H1 (cell line): ENCODE measurements around the gene KCNMA1. TPM values are rescaled to one million over a fixed set of nuclear protein-coding genes. Genes with fewer than 3 reads are reported as not detected.

Experiments
- CTCF ChIA-PET: fragments of 300-600 bp; sonication (Branson Sonifier 250); formaldehyde crosslinking; loops from one replicate; lab custom pipeline; 2021; ENCODE audit not compliant: partially characterized antibody; lab: Charles Lee
- POLR2A ChIA-PET: fragments of 300-600 bp; sonication (Branson Sonifier 250); formaldehyde crosslinking; loops from one replicate; lab custom pipeline; 2021; ENCODE audit warnings: inconsistent platforms; ENCODE audit not compliant: partially characterized antibody; lab: Charles Lee
- DNase-seq, 2 experiments: peaks; one replicate each; pipeline versions ENCODE4 v3.0.0 to v3.0.0-alpha.2; 2010 to 2022; ENCODE audit warnings: low spot score in 2 of 2, low read depth in 1 of 2, mixed read lengths in 1 of 2
- FAIRE-seq: peaks from 2 replicates; lab custom pipeline; 2011; peaks lifted over from hg19 to GRCh38; lab: Jason Lieb, UNC
- H2AFZ ChIP-seq: 2 replicates; pipeline ENCODE4 v1.8.1; 2012; ENCODE audit warnings: low read length, inconsistent platforms
- H2AK5ac ChIP-seq: 2 replicates; pipeline ENCODE4 v1.6.1; 2013; ENCODE audit warnings: low read depth, low read length
- H2BK120ac ChIP-seq: replicated peaks from 2 replicates; pipeline ENCODE3; 2013; ENCODE audit warnings: low read depth, low read length, inconsistent platforms
- H2BK12ac ChIP-seq: 2 replicates; pipeline ENCODE4 v1.6.1; 2013; ENCODE audit warnings: low read depth, low read length
- H2BK15ac ChIP-seq: 2 replicates; pipeline ENCODE4 v1.6.1; 2013; ENCODE audit warnings: low read length
- H2BK20ac ChIP-seq: 2 replicates; pipeline ENCODE4 v1.6.1; 2013; ENCODE audit warnings: low read length
- H2BK5ac ChIP-seq: 2 replicates; pipeline ENCODE4 v1.6.1; 2013; ENCODE audit warnings: low read depth, low read length
- H3K14ac ChIP-seq: 2 replicates; pipeline ENCODE4 v1.6.1; 2013; ENCODE audit warnings: inconsistent platforms; ENCODE audit not compliant: insufficient read length
- H3K18ac ChIP-seq: 2 replicates; pipeline ENCODE4 v1.6.1; 2013; ENCODE audit warnings: low read length; ENCODE audit errors: extremely low read depth
- H3K23ac ChIP-seq: 2 replicates; pipeline ENCODE4 v1.6.1; 2013; ENCODE audit warnings: inconsistent platforms; ENCODE audit not compliant: insufficient read length
- H3K23me2 ChIP-seq: 2 replicates; pipeline ENCODE4 v1.6.1; 2013; ENCODE audit warnings: low read depth, low read length
- H3K27ac ChIP-seq: 2 replicates; pipeline ENCODE4 v1.6.1; 2011; ENCODE audit warnings: low read depth, low read length, inconsistent platforms
- H3K27me3 ChIP-seq, 4 experiments: replicated peaks in 1 of 4; 1 replicate in 1 of 4; 2 replicates in 3 of 4; pipeline versions ENCODE4 v1.6.1 to v1.8.1; 2011 to 2013; ENCODE audit warnings: low read length in 3 of 4, mild to moderate bottlenecking in 3 of 4, inconsistent platforms in 2 of 4, mixed read lengths in 2 of 4, moderate library complexity in 1 of 4; ENCODE audit not compliant: control insufficient read depth in 3 of 4, insufficient read depth in 3 of 4; ENCODE audit errors: extremely low read depth in 1 of 4
- H3K36me3 ChIP-seq, 4 experiments: 2 replicates each; pipeline versions ENCODE4 v1.6.1 to v1.8.1; 2011 to 2013; ENCODE audit warnings: mild to moderate bottlenecking in 4 of 4, low read length in 3 of 4, moderate library complexity in 2 of 4, control low read depth in 1 of 4, inconsistent platforms in 1 of 4; ENCODE audit not compliant: insufficient read depth in 4 of 4, control insufficient read depth in 2 of 4
- H3K4ac ChIP-seq: replicated peaks from 2 replicates; pipeline ENCODE3; 2013; ENCODE audit warnings: low read length, low read depth, mixed read lengths, inconsistent platforms; ENCODE audit not compliant: insufficient read length
- H3K4me1 ChIP-seq, 4 experiments: replicated peaks in 1 of 4; 1 replicate in 1 of 4; 2 replicates in 3 of 4; pipeline versions ENCODE4 v1.6.1 to v1.8.1; 2011 to 2013; ENCODE audit warnings: low read length in 3 of 4, inconsistent platforms in 2 of 4, mixed read lengths in 1 of 4; ENCODE audit not compliant: insufficient read depth in 4 of 4, control insufficient read depth in 3 of 4
- H3K4me2 ChIP-seq, 2 experiments: 2 replicates each; pipeline versions ENCODE4 v1.6.1 to v1.8.1; 2011 to 2013; ENCODE audit warnings: low read depth in 2 of 2, low read length in 2 of 2, control low read depth in 1 of 2, inconsistent platforms in 1 of 2, mild to moderate bottlenecking in 1 of 2; ENCODE audit not compliant: insufficient read depth in 1 of 2
- H3K4me3 ChIP-seq, 4 experiments: fragments of 200-600, 300-600 bp in 1 of 4; sonication (generic), shearing (Covaris generic), sonication (Bioruptor Twin) in 1 of 4; 2 replicates each; pipeline versions ENCODE4 v1.5.1 to v1.8.1; 2011 to 2016; ENCODE audit warnings: low read length in 4 of 4, low read depth in 3 of 4, control low read depth in 2 of 4, inconsistent platforms in 2 of 4, mild to moderate bottlenecking in 2 of 4, mixed read lengths in 1 of 4, moderate library complexity in 1 of 4; ENCODE audit not compliant: insufficient read depth in 2 of 4; ENCODE audit errors: extremely low read depth in 1 of 4
- H3K56ac ChIP-seq: replicated peaks from 2 replicates; pipeline ENCODE3; 2013; ENCODE audit warnings: low read depth, mild to moderate bottlenecking, mixed read lengths, low read length, inconsistent platforms; ENCODE audit not compliant: insufficient read length
- H3K79me1 ChIP-seq: 2 replicates; pipeline ENCODE4 v1.6.1; 2013; ENCODE audit warnings: low read depth, low read length, control low read depth
- H3K79me2 ChIP-seq, 2 experiments: 2 replicates each; pipeline versions ENCODE4 v1.6.1 to v1.8.1; 2012 to 2013; ENCODE audit warnings: low read length in 2 of 2, mild to moderate bottlenecking in 2 of 2, inconsistent platforms in 1 of 2; ENCODE audit not compliant: insufficient read depth in 2 of 2, control insufficient read depth in 1 of 2
- H3K9ac ChIP-seq, 4 experiments: replicated peaks in 1 of 4; 1 replicate in 1 of 4; 2 replicates in 3 of 4; pipeline versions ENCODE4 v1.6.1 to v1.8.1; 2011 to 2013; ENCODE audit warnings: low read depth in 3 of 4, low read length in 3 of 4, control low read depth in 2 of 4, mild to moderate bottlenecking in 2 of 4, moderate library complexity in 2 of 4, inconsistent platforms in 1 of 4; ENCODE audit errors: extremely low read depth in 1 of 4
- H3K9me3 ChIP-seq, 2 experiments: 2 replicates each; pipeline versions ENCODE4 v1.6.1 to v1.8.1; 2012 to 2013; ENCODE audit warnings: mild to moderate bottlenecking in 2 of 2, moderate library complexity in 2 of 2, control low read depth in 1 of 2, inconsistent platforms in 1 of 2, low read depth in 1 of 2, low read length in 1 of 2, mixed read lengths in 1 of 2; ENCODE audit not compliant: insufficient read depth in 2 of 2
- H4K20me1 ChIP-seq, 2 experiments: replicated peaks in 1 of 2; 2 replicates each; pipeline versions ENCODE3 to v1.8.1; 2011 to 2013; ENCODE audit warnings: inconsistent platforms in 2 of 2, low read length in 2 of 2, mild to moderate bottlenecking in 1 of 2; ENCODE audit not compliant: insufficient read depth in 2 of 2, control insufficient read depth in 1 of 2
- H4K5ac ChIP-seq: 2 replicates; pipeline ENCODE4 v1.6.1; 2013; ENCODE audit warnings: low read length, low read depth, mixed read lengths, inconsistent platforms; ENCODE audit not compliant: insufficient read length
- H4K8ac ChIP-seq: 2 replicates; pipeline ENCODE4 v1.8.0; 2013; ENCODE audit warnings: mild to moderate bottlenecking, moderate library complexity, low read length, inconsistent platforms; ENCODE audit not compliant: insufficient read depth; ENCODE audit errors: extremely low read depth
- H4K91ac ChIP-seq: replicated peaks from 2 replicates; pipeline ENCODE3; 2013; ENCODE audit warnings: low read length, mixed read lengths, inconsistent platforms; ENCODE audit not compliant: insufficient read length
- CEBPB ChIP-seq: IDR thresholded peaks from 2 replicates; pipeline ENCODE4 v1.6.1; 2012; ENCODE audit warnings: low read depth, low read length
- CHD2 ChIP-seq: IDR thresholded peaks from 2 replicates; pipeline ENCODE4 v1.6.1; 2012; ENCODE audit warnings: low read length, improper control_type of control experiment
- CREB1 ChIP-seq: IDR thresholded peaks from 2 replicates; pipeline ENCODE4 v1.6.1; 2012; ENCODE audit warnings: inconsistent platforms
- FOSL1 ChIP-seq: IDR thresholded peaks from 2 replicates; pipeline ENCODE4 v1.6.1; 2011; ENCODE audit warnings: mild to moderate bottlenecking, low read depth, low read length, moderate library complexity; ENCODE audit not compliant: insufficient read depth
- HDAC6 ChIP-seq: IDR thresholded peaks from one replicate; pipeline ENCODE4 v1.7.1; 2012; ENCODE audit warnings: low read depth, mild to moderate bottlenecking, inconsistent platforms, low read length, moderate library complexity
- JUN ChIP-seq: IDR thresholded peaks from 2 replicates; pipeline ENCODE4 v1.6.1; 2011; ENCODE audit warnings: low read depth, mild to moderate bottlenecking, improper control_type of control experiment, low read length
- JUND ChIP-seq: IDR thresholded peaks from 2 replicates; pipeline ENCODE4 v1.6.1; 2011; ENCODE audit warnings: mild to moderate bottlenecking, improper control_type of control experiment, low read length
- KDM1A ChIP-seq: fragments of 200-600, 300-600 bp; sonication (generic); IDR thresholded peaks from 2 replicates; pipeline ENCODE4 v1.7.1; 2016; ENCODE audit warnings: mild to moderate bottlenecking, low read length, borderline replicate concordance
- POLR2A ChIP-seq, 2 experiments: IDR thresholded peaks; 1 replicate in 1 of 2; 2 replicates in 1 of 2; pipeline ENCODE4 v1.6.1; 2011; ENCODE audit warnings: low read depth in 2 of 2, low read length in 2 of 2, mild to moderate bottlenecking in 2 of 2; ENCODE audit errors: control extremely low read depth in 1 of 2
- RBBP5 ChIP-seq: IDR thresholded peaks from 2 replicates; pipeline ENCODE4 v1.7.1; 2012; ENCODE audit warnings: low read depth, mild to moderate bottlenecking, inconsistent platforms, low read length, moderate library complexity, borderline replicate concordance
- RFX5 ChIP-seq: IDR thresholded peaks from 2 replicates; pipeline ENCODE4 v1.6.1; 2011; ENCODE audit warnings: low read depth, low read length, improper control_type of control experiment, borderline replicate concordance
- RXRA ChIP-seq: IDR thresholded peaks from 2 replicates; pipeline ENCODE4 v1.6.1; 2011; ENCODE audit warnings: low read depth, mild to moderate bottlenecking, low read length, moderate library complexity; ENCODE audit not compliant: insufficient read depth
- SP2 ChIP-seq: IDR thresholded peaks from 2 replicates; pipeline ENCODE4 v1.6.1; 2012; ENCODE audit warnings: mild to moderate bottlenecking, low read length, inconsistent platforms
- SP4 ChIP-seq: IDR thresholded peaks from 2 replicates; pipeline ENCODE4 v1.6.1; 2012; ENCODE audit warnings: low read length, inconsistent platforms
- SUZ12 ChIP-seq: fragments of 200-600 bp; sonication (generic); IDR thresholded peaks from 2 replicates; pipeline ENCODE4 v1.6.1; 2012; ENCODE audit warnings: mild to moderate bottlenecking, inconsistent platforms, low read length, moderate library complexity, mixed read lengths
- TAF1 ChIP-seq: IDR thresholded peaks from 2 replicates; pipeline ENCODE4 v1.6.1; 2011; ENCODE audit warnings: mild to moderate bottlenecking, low read depth, low read length
- WGBS, 2 experiments: shearing (Covaris generic) in 1 of 2; methylation state at CpG; one replicate each; pipeline versions ENCODE4 v1.1.6 to v1.1.7; 2013 to 2015; ENCODE audit warnings: low lambda C conversion rate in 2 of 2, mixed read lengths in 2 of 2, inconsistent platforms in 1 of 2, low coverage in 1 of 2, missing lambda C conversion rate in 1 of 2; ENCODE audit not compliant: insufficient replicate concordance in 2 of 2, insufficient coverage in 1 of 2, insufficient read length in 1 of 2; ENCODE audit errors: extremely low coverage in 1 of 2, missing lambda C conversion rate in 1 of 2; 5-methylcytosine and 5-hydroxymethylcytosine counted together
- polyA plus RNA-seq, 7 experiments: library from polyadenylated mRNA; depleted of rRNA in 3 of 7; stranded (reverse) in 5 of 7; unstranded in 2 of 7; fragments of >200 nt in 5 of 7; fragments of 200-250 nt in 2 of 7; gene quantifications; 1 replicate in 5 of 7; 2 replicates in 1 of 7; 4 replicates in 1 of 7; pipeline versions ENCODE4 v1.2.1 to v1.2.3, GENCODE V29; 2011 to 2013; ENCODE audit warnings: missing spikeins in 2 of 7, mixed read lengths in 2 of 7
- total RNA-seq: library from RNA; stranded (reverse); fragmentation: NEBNext Ultra II Directional; extraction: Animal tissue kit (Norgen Biotek cat#: 25700); gene quantifications from 2 replicates; pipeline ENCODE4 v1.2.1, GENCODE V29; 2021

Gene KCNMA1
- total and polyA plus RNA-seq, 2 of the 8 experiments (the other 6 are each of a cell fraction or from before 2014, with no cell fraction given): 10.2 to 11.1 TPM

- no peak overlapping the region for H2BK15ac ChIP-seq
- FAIRE-seq (no peak), DNase-seq (no peak)
- no peak overlapping the region for H2BK120ac ChIP-seq
- H3K79me2 ChIP-seq: no peaks in the 10 kb centered on the region
- H4K91ac ChIP-seq: no peak overlapping the region
- H2BK5ac ChIP-seq: no peak overlapping the region
- H3K36me3 ChIP-seq: no peaks in the 10 kb centered on the region
- ChIA-PET CTCF (interaction anchor here (1.6 to 4.8 kb wide), 2 partner anchors 14 to 43 kb away, joined by 4 to 25 read pairs; no protein-coding TSS in a partner anchor), POLR2A (no interaction called here)
- H4K8ac ChIP-seq: no peak overlapping the region
- no peaks in the 10 kb centered on the region for H3K27me3 ChIP-seq
- no peak overlapping the region for H2AK5ac ChIP-seq
- H2BK12ac ChIP-seq: no peak overlapping the region
- H3K9ac ChIP-seq: no peak overlapping the region
- no peak overlapping the region for H2AFZ ChIP-seq
- no peaks in the 10 kb centered on the region for H4K20me1 ChIP-seq
- H3K4ac ChIP-seq: no peak overlapping the region
- H3K4me2 ChIP-seq: no peak overlapping the region
- no peaks in the 10 kb centered on the region for H3K23me2 ChIP-seq
- no peak overlapping the region for H2BK20ac ChIP-seq
- no peak overlapping the region for H3K23ac ChIP-seq
- no peaks in the 10 kb centered on the region for H3K9me3 ChIP-seq
- H3K56ac ChIP-seq: no peak overlapping the region
- 93% methylated on average over 4 of the region's 4 CpGs; no CpG with 5 or more reads in 1 of the 2 experiments for WGBS, 2 experiments
- H3K79me1 ChIP-seq: no peaks in the 10 kb centered on the region
- H3K27ac ChIP-seq: no peak overlapping the region
- H3K4me3 ChIP-seq: no peak overlapping the region
- H4K5ac ChIP-seq: no peak overlapping the region
- H3K14ac ChIP-seq: no peak overlapping the region
- H3K18ac ChIP-seq: no peak overlapping the region
- H3K4me1 ChIP-seq: no peaks in the 10 kb centered on the region; a peak in 1 of 7 replicates
- TF ChIP-seq RFX5 (no peak), FOSL1 (no peak), SP2 (no peak), CHD2 (no peak), CEBPB (no peak), JUND (no peak), POLR2A (IDR thresholded peaks at IDR 0.05; ENCODE audit: control extremely low read depth in 1 of 2, low read depth in 2 of 2, low read length in 2 of 2) (no peak), RXRA (no peak), KDM1A (no peak), SUZ12 (no peak), JUN (no peak), HDAC6 (no peak), SP4 (no peak), TAF1 (no peak), RBBP5 (no peak), CREB1 (no peak)
Observed at GRCh38 chr10:77068272-77068671, 569.3 kb downstream of the KCNMA1 start.
